Adrenal gland (tissue), 5 donors: Measurements from ENCODE around the gene LTBP2.

Experiments
- POLR2A ChIP-seq, 2 donors: fragments of 450-650 bp; IDR thresholded peaks; one replicate each; pipeline ENCODE4 v1.6.1; 2017; ENCODE audit warnings: antibody characterized with exemption in 2 of 2, mild to moderate bottlenecking in 2 of 2, moderate library complexity in 1 of 2
- TF ChIP-seq, protein P1 (sequence below), 6 experiments: fragments of 450-650 bp in 4 of 6; fragments of 200-600 bp in 2 of 6; sonication (generic) in 1 of 6; IDR thresholded peaks; 1 replicate in 5 of 6; 2 replicates in 1 of 6; pipeline versions ENCODE4 v1.5.1 to v1.8.0; 2016 to 2021; ENCODE audit warnings: antibody characterized with exemption in 6 of 6, mild to moderate bottlenecking in 2 of 6, moderate library complexity in 1 of 6
- donor health status: DM: no; HTN: no; CAD: no.

DNA sequence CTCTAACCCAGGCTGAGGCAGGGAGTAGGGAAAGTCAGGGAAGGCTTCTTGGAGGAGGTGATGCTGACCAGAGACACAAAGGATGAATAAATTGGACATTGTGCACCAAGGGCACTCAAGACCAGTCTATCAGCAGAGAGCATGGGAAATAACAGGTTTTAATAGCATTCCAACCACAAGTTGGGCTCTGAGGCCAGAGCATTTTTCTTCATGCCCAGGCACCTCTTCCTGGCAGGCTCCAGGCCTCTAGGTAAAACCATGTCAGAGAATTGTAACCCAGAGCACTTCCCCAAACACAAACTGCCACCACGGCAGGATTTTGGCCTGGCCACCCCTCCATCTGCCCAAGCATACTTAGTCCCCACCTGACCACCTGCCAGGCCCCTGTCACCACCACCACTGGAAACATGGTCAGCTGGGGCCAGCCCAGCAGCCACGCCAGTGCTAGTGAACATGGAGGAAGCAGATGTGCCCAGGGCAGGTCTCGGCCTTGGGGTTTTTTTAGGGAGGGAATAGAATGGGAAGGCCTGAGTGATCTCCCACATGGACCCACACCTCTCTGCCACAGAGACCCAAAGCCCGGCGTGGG is 22.7 kb downstream of the LTBP2 start:
- TF ChIP-seq, protein P1, sequence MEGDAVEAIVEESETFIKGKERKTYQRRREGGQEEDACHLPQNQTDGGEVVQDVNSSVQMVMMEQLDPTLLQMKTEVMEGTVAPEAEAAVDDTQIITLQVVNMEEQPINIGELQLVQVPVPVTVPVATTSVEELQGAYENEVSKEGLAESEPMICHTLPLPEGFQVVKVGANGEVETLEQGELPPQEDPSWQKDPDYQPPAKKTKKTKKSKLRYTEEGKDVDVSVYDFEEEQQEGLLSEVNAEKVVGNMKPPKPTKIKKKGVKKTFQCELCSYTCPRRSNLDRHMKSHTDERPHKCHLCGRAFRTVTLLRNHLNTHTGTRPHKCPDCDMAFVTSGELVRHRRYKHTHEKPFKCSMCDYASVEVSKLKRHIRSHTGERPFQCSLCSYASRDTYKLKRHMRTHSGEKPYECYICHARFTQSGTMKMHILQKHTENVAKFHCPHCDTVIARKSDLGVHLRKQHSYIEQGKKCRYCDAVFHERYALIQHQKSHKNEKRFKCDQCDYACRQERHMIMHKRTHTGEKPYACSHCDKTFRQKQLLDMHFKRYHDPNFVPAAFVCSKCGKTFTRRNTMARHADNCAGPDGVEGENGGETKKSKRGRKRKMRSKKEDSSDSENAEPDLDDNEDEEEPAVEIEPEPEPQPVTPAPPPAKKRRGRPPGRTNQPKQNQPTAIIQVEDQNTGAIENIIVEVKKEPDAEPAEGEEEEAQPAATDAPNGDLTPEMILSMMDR (IDR thresholded peaks at IDR 0.05), result no peak
- TF ChIP-seq POLR2A (IDR thresholded peaks at IDR 0.05), result no peak
